ENCODE results near the gene KIF17. TPM values are rescaled to one million over a fixed set of nuclear protein-coding genes. Genes with fewer than 3 reads are reported as not detected.

The KIF17 gene
- total RNA-seq, 1 donor from 2014 or later: 2.5 TPM

DNA sequence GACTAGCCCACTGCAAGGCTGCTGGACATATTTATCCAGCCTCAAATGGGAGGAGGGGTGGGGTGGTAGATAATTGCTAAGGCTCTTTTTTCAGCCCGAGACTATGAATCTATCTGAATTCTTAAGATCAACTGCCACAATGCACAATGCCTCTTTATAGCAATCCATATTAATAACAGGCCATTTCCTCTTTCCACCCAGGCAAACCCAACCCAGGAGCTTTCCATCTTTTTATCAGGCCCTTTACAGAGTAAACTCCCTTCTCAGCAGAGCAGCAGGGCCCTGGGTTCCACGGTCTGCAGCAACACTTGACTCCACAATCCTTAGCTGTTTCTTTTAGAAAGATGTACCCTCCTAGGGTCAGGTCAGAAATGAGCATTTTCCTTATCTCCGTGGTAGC is 57.4 kb downstream of the KIF17 start:
- DNase-seq: no peak

DNA sequence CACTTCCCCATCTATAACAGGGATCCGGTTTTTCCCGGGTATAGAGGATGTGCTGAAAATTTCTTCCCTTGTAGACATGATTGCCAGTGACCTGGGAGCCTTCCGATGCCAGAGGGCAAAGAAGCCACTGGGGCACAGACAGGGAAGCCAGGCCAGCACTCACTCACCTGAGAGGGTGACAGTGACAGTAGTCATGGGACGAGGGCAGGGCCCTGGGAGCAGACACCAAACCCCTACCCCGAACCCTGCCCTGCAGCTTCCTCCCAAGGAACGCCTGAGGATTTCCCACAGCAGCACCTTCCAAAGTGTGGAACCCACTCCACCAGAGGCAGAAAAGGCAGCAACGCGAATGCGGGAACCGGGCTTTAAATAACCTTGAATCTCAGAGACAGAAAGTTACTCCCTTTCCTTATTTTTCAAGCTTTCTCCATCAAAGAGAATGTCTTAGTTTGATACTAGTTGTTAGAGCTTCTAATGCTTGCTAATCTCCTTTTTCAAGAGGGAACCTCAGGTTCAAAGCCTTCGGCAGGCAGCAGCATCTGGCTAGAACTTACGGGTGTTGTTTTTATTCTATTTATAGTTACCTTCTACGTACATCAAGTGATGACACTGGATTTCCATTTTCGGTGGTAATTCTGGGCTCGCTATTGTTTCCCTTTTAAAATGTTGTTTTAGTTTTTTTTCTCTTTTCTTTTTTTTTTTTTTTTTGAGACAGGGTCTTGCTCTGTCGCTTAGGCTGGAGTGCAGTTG is 59.5 kb downstream of the KIF17 start:
- DNase-seq: no peak

DNA sequence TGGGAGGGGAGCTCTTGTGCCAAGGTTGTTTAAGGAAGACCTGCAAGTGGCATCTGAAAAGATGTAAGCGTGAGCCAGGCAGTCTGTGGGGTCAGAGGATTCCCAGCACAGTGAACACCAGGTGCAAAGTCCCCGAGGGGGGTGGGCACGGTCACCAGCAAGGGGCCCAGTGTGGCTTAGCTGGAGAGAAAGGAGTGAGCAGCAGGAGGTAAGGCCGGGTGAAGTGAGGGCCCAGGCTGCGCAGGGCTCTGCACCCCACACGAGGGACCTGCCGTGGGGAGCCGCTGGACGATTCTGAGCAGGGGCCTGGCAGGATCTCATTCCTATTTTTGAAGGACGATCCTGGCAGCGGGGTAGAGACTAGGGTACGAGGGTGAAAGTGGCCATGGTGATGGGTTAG is 60.8 kb downstream of the KIF17 start:
- no peak for DNase-seq

GRCh38 chr1:20654104-20654690 is 63.6 kb downstream of the KIF17 start:
- DNase-seq: no peak

GRCh38 chr1:20652300-20652699 is 65.5 kb downstream of the KIF17 start:
- DNase-seq: no peak

GRCh38 chr1:20648946-20649345 is 68.9 kb downstream of the KIF17 start:
- DNase-seq: no peak

DNA sequence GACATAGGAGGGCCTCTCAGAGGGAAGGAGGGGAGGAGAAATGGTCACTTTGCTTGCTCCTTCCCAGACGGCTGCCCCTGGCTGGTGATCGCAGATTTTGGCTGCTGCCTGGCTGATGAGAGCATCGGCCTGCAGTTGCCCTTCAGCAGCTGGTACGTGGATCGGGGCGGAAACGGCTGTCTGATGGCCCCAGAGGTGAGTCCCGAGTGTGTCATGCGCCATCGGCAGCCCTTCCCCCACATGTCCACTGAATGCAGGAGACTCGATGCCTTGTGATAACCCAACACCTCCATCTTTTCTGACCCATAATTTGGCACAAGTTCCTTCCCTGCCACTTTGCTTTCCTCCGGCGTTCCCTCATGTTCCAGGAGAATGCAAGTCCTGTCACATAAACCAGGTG is 69.4 kb downstream of the KIF17 start:
- DNase-seq: no peak

- no peak for DNase-seq
Measured at GRCh38 chr1:20645414-20645813, 72.4 kb downstream of the KIF17 start.

DNA sequence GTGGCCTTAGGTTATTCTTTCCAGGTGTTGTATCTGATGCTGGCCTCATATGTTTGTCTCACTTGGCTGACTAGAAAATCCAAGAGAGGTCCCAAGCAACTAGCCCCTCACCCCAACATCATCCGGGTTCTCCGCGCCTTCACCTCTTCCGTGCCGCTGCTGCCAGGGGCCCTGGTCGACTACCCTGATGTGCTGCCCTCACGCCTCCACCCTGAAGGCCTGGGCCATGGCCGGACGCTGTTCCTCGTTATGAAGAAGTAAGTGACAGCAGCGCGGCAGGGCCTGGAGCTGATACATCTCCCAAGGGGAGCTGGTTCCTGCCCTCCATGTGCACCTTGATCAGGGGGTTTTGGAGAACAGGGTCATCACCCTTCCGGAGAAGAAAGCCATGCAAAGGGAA is 73.4 kb downstream of the KIF17 start:
- DNase-seq: no peak

- no peak for DNase-seq
Measured at GRCh38 chr1:20643080-20643479, 74.7 kb downstream of the KIF17 start.

DNA sequence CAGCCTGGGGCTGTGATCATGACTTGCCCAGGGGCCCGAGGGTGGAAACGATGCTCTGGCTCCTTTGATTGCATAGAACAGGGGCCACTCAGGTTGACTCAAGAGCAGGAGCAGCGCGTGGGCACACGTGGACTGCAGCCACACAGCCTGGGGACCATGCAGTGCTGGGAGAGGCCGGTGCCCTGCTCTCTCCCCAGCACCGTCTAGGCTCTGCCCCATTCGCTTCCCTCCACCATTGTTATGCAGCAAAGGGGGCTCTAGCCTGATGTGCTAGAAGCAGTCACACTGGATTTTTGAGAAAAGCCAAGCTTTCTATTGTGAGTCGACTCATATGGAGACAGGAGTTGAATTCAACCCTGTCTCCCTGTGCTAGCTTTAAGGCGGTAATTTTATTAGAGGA is 75.8 kb downstream of the KIF17 start:
- no peak for DNase-seq

GRCh38 chr1:20640183-20640597 is 77.6 kb downstream of the KIF17 start:
- DNase-seq: peak; percentile 12

DNA sequence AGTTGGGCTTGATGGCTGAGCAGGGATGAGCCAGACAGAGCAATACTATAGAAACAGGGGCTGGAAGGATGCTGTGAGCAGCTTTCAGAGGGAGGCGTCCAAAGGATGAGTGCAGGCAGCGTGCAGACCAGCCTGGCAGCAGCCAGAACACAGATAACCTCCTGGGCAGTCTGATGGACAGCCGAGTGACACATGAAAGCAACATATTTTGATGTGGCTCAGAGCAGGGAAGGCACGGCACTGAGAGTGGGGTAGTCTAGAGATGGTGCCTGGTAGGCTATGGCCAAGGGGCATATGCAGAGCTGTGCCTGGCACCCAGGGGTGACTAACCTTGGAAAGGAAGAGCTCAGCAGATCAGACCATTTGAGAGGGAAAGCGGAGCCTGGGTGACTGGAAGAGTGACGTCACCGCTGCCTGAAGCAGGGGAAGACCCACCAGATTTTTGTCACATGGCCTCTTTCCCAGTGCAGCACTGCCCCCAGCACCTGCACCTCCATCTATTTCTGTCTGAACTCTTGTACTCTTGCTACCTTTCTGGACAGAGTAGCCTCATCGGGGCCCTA is 80.9 kb downstream of the KIF17 start:
- DNase-seq: no peak

DNA sequence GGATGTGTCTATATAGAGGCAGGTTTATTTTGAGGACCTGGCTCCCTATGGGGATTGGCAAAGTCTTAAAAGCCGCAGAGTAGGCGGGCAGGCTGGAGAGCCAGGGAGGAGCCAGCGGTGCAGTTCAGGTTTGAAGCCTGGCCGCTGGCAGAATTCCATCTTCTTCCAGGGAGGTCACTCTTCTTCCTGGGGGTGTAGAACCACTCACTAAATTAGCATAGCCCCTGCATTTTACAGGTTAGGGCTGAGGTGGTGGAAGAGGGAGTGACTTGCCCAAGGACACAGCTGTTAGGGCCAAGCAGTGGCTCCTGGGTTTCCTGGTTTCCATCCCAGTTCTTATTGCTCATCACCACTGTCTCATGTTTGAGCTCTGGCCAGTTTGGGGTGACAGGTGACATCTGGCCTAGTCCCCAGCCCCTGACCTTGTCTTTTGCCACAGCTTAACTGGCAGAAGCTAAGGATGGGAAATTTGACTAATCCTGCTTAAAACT is 83.2 kb downstream of the KIF17 start:
- no peak for DNase-seq

DNA sequence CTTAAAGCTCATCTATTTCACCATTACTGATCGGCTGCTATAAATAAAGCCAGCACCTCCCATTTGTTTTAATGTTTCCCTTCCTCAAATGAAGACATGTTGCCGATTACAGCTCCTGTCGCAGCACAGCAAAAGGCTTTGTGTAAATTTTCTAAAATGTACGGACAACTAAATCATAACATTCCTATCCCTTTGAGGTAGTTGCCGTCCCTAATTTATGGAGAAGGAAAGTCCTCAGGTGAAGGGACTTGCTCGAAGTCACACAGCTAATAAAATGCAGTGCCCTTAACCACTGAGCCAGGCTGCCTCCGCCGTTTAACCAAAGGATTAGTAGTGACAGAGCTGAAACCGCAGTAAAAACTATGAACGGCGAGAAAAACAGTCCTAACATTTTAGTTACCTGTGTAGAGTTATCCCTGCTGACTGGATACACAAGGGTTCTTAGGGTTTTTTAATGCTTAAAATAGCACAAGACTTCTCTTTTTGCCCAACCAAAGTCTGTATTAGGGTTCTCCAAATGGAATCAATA is 83.7 kb downstream of the KIF17 start:
- DNase-seq: peak; percentile 51

DNA sequence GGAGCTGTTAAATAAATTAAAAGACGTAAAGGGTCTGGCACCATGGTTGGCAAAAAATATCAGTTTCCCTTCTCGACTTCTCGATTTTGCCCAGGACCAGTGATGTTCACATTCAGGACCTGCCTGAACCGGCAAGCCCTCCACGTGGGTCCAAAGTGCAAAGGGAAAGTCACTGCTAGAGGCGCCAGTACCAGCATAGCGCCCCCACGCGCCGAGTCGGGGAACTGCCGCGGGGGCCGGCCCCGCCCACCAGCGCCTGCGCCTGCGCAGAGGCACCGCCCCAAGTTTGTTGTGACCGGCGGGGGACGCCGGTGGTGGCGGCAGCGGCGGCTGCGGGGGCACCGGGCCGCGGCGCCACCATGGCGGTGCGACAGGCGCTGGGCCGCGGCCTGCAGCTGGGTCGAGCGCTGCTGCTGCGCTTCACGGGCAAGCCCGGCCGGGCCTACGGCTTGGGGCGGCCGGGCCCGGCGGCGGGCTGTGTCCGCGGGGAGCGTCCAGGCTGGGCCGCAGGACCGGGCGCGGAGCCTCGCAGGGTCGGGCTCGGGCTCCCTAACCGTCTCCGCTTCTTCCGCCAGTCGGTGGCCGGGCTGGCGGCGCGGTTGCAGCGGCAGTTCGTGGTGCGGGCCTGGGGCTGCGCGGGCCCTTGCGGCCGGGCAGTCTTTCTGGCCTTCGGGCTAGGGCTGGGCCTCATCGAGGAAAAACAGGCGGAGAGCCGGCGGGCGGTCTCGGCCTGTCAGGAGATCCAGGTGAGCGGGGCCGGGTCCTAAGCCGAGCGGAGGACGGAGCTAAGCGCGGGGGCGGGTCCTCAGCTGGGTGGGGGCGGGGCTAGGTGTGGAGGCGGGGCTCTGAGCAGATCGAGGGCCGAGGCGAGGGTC is 84.4 kb downstream of the KIF17 start, which contains the start of gene PINK1:
TSS of gene PINK1 (plus strand) at position 269 of the 875 bp plus-strand sequence. CDS start at position 360, 91 bp downstream.
- DNase-seq: peak; percentile 10

DNA sequence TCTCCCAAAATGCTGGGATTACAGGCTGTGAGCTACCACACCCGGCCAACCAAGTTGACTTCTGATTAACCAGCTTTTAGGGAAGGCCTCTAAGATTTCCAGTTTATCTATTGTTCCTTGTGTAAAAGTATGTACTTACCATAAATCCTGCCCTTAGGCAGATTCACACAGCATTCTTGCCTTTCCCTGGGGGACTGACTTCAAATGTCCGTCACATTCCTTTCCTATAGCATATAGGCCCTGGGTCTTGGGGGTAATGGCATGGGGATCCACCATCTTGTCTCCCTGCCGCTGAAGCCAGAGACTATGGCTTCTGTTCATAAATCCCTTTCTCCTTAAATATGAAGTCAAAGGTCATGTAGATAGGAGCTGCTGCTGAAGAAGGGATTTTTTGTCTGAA is 85.4 kb downstream of the KIF17 start:
- no peak for DNase-seq

GRCh38 chr1:20630729-20631128 is 87.1 kb downstream of the KIF17 start:
- no peak for DNase-seq

- DNase-seq: no peak
Measured at GRCh38 chr1:20626524-20626923, 91.3 kb downstream of the KIF17 start.

GRCh38 chr1:20626098-20626427 is 91.7 kb downstream of the KIF17 start:
- no peak for DNase-seq

DNA sequence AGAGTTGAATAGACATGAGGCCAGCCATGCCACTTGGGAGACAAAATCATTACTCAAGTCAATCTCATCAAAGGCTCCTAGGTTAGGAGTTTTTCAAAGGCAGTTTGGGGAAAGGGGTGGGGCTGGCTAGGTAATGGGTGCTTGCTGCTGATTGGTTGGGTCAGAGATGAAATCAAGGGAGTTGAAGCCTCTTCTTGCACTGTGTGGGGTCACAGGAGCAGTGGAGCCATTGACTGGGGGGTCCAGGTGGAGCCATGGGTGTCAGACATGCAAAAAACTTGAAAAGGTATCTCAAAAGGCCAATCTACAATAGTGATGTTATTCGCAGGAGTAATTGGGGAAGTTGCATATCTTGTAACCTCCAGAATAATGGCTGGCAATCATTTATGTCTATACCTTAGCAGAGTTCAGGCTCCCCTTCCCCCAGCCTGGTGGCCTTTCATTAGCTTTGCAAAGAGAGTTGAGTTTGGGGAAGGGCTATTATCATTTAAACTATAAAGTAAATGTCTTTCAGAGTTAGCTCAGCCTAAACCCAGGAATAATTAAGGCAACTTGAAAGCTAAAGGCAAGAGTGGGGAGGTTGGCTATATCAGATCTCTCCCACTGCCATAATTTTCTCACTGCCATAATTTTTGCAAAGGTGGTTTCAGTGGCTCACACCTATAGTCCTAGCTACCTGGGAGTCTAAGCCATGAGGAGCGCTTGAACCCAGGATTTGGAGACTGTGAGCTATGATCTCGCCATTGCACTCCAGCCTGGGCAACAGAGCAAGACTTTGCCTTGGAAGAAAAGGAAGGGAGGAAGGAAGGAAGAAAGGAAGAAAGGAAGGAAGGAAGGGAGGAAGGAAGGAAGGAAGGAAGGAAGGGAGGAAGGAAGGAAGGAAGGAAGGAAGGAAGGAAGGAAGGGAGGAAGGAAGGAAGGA is 92.4 kb downstream of the KIF17 start:
- DNase-seq: no peak

Measured in skin of body (tissue), 2 donors.